ENCODE measurements around the gene BEND3.
A peak's percentile ranks its signal among the peaks of the same experiment; 100 is the strongest.

GRCh38 chr6:107124934-107125348 lies 9.6 kb upstream of the BEND3 start:
- TF ChIP-seq CTCF (IDR thresholded peaks at IDR 0.05; ENCODE audit: low read length) = 0 out of 2 replicates have a peak, but pooled peaks have one; percentile 7
- no peak for TF ChIP-seq EZH2phosphoT487 (IDR thresholded peaks at IDR 0.05; ENCODE audit: low read length)
- no peak for TF ChIP-seq EZH2 (optimal IDR thresholded peaks at IDR 0.05; ENCODE audit: low read depth, low read length)

Data from MM.1S (cell line).